Breast epithelium (tissue), 4 donors: Measurements from ENCODE around the gene HAGH. TPM values are rescaled to one million over a fixed set of nuclear protein-coding genes. Genes with fewer than 3 reads are reported as not detected.
"Not testable (repeated sequence)": the region's sequence is repeated elsewhere in the genome, so short reads cannot be mapped to it uniquely, and the experiment has no call there.

ENCODE experiments used
- DNase-seq, 2 donors: peaks; one replicate each; pipeline ENCODE4 v3.0.0-alpha.2; 2019; ENCODE audit warnings: low spot score in 2 of 2
- H3K27ac ChIP-seq, 2 donors: fragments of 200-600 bp; sonication (generic) in 1 of 2; one replicate each; pipeline ENCODE4 v1.5.1; 2016 to 2019; ENCODE audit warnings: mild to moderate bottlenecking in 1 of 2
- H3K27me3 ChIP-seq, 2 donors: fragments of 200-600 bp; sonication (generic) in 1 of 2; one replicate each; pipeline versions ENCODE4 v1.5.1 to v1.6.0; 2017 to 2019; ENCODE audit warnings: control low read depth in 1 of 2, mild to moderate bottlenecking in 1 of 2
- H3K36me3 ChIP-seq: fragments of 200-600 bp; one replicate; pipeline ENCODE4 v1.5.1; 2019
- H3K4me1 ChIP-seq, 2 donors: fragments of 200-600 bp; sonication (generic); one replicate each; pipeline ENCODE4 v1.5.1; 2016 to 2019; ENCODE audit warnings: control low read depth in 1 of 2
- H3K4me3 ChIP-seq, 3 donors: fragments of 200-600 bp; sonication (generic); 1 replicate in 2 of 3; 2 replicates in 1 of 3; pipeline ENCODE4 v1.5.1; 2016 to 2019; ENCODE audit warnings: mild to moderate bottlenecking in 3 of 3, moderate library complexity in 2 of 3
- H3K9me3 ChIP-seq, 2 donors: fragments of 200-600 bp; sonication (generic) in 1 of 2; one replicate each; pipeline ENCODE4 v1.5.1; 2016 to 2019; ENCODE audit warnings: control low read depth in 1 of 2
- POLR2A ChIP-seq: fragments of 450-650 bp; IDR thresholded peaks from one replicate; pipeline ENCODE4 v1.6.1; 2016; ENCODE audit warnings: antibody characterized with exemption, mild to moderate bottlenecking, moderate library complexity
- POLR2AphosphoS5 ChIP-seq, 3 donors: sonication (generic); formaldehyde crosslinking; IDR thresholded peaks; one replicate each; pipeline ENCODE4 v1.6.1; 2017; ENCODE audit warnings: antibody characterized with exemption in 3 of 3
- intact Hi-C: fragments of 100-400 bp; cut with DNase I; formaldehyde crosslinking; loops from one replicate; pipeline ENCODE4 v1.15.1; 2023; ENCODE audit warnings: low total_unique reads
- total RNA-seq, 3 donors: library from RNA; depleted of rRNA; stranded (reverse); fragments of >200 nt; gene quantifications; one replicate each; pipeline ENCODE4 v1.1.0, GENCODE V29; 2016
- TF ChIP-seq, protein P1 (sequence below), 3 donors: fragments of 450-650 bp; IDR thresholded peaks; one replicate each; pipeline ENCODE4 v1.5.1; 2016 to 2017; ENCODE audit warnings: antibody characterized with exemption in 3 of 3, mild to moderate bottlenecking in 3 of 3, moderate library complexity in 3 of 3

HAGH gene
- 100 to 1,000 TPM in 1 of 3 donors, 10 to 100 TPM in 2; 61.9 to 114 (median 74.7) TPM for total RNA-seq

- peak; percentile 89 to 95 for DNase-seq
- no peaks in the 10 kb centered on the region for H3K9me3 ChIP-seq
- TF ChIP-seq POLR2AphosphoS5 (IDR thresholded peaks at IDR 0.05) = peak; percentile 89 to 94 (median 92)
- no peak for TF ChIP-seq POLR2A
- TF ChIP-seq, protein P1, sequence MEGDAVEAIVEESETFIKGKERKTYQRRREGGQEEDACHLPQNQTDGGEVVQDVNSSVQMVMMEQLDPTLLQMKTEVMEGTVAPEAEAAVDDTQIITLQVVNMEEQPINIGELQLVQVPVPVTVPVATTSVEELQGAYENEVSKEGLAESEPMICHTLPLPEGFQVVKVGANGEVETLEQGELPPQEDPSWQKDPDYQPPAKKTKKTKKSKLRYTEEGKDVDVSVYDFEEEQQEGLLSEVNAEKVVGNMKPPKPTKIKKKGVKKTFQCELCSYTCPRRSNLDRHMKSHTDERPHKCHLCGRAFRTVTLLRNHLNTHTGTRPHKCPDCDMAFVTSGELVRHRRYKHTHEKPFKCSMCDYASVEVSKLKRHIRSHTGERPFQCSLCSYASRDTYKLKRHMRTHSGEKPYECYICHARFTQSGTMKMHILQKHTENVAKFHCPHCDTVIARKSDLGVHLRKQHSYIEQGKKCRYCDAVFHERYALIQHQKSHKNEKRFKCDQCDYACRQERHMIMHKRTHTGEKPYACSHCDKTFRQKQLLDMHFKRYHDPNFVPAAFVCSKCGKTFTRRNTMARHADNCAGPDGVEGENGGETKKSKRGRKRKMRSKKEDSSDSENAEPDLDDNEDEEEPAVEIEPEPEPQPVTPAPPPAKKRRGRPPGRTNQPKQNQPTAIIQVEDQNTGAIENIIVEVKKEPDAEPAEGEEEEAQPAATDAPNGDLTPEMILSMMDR (IDR thresholded peaks at IDR 0.05) = no peak
- no peaks in the 10 kb centered on the region for H3K36me3 ChIP-seq
- peak within 1 kb of the TSS; percentile 73 to 80 for H3K27ac ChIP-seq
- H3K4me1 ChIP-seq = peaks cover 0 to 18% of the 10 kb centered on the region in 2 donors
- H3K27me3 ChIP-seq = no peaks in the 10 kb centered on the region
- intact Hi-C loops = no loop called here
- peak within 1 kb of the TSS; percentile 76 to 96 (median 95) for H3K4me3 ChIP-seq
These were observed at the start of gene HAGH, which contains the start of gene FAHD1 for GRCh38 chr16:1826691-1827573. HAGH (minus strand) TSS chr16:1826825; CDS start chr16:1826787, 38 bp downstream. FAHD1 (plus strand) TSS chr16:1827206; CDS start chr16:1827239, 33 bp downstream.

- intact Hi-C loops, H3K36me3 ChIP-seq, H3K27me3 ChIP-seq, H3K9me3 ChIP-seq, H3K4me3 ChIP-seq, H3K27ac ChIP-seq, H3K4me1 ChIP-seq, DNase-seq: not testable (repeated sequence)
These were observed 49.4 kb upstream of the HAGH start for GRCh38 chr16:1876066-1876465.

DNA sequence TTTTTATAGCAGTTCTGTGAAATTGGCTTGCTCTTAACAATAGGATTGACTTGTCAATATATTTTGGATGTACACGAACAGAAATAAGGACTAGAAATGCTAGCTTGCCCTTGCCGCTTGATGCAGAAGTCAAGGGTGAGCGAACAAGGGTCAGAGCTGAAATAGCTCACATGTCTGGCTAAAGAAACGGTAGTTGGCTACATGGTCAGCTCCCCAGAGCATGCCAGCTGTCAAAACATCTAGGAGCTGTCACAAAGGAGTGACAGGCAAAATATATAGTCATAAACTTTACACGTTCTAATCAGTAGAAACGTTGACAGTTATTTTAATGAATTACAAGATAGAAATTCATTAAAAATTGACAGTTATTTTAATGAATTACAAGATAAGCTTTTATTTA is 48.2 kb upstream of the HAGH start:
- no peak overlapping the region for H3K4me3 ChIP-seq
- H3K9me3 ChIP-seq = no peaks in the 10 kb centered on the region
- no peaks in the 10 kb centered on the region for H3K4me1 ChIP-seq
- no peak for TF ChIP-seq POLR2AphosphoS5 (IDR thresholded peaks at IDR 0.05)
- no peak for TF ChIP-seq POLR2A
- TF ChIP-seq, protein P1 (IDR thresholded peaks at IDR 0.05) = no peak
- intact Hi-C loops = no loop called here
- no peaks in the 10 kb centered on the region for H3K36me3 ChIP-seq
- no peak overlapping the region for H3K27ac ChIP-seq
- no peak for DNase-seq
- peaks cover 0 to 3% of the 10 kb centered on the region in 2 donors for H3K27me3 ChIP-seq

DNA sequence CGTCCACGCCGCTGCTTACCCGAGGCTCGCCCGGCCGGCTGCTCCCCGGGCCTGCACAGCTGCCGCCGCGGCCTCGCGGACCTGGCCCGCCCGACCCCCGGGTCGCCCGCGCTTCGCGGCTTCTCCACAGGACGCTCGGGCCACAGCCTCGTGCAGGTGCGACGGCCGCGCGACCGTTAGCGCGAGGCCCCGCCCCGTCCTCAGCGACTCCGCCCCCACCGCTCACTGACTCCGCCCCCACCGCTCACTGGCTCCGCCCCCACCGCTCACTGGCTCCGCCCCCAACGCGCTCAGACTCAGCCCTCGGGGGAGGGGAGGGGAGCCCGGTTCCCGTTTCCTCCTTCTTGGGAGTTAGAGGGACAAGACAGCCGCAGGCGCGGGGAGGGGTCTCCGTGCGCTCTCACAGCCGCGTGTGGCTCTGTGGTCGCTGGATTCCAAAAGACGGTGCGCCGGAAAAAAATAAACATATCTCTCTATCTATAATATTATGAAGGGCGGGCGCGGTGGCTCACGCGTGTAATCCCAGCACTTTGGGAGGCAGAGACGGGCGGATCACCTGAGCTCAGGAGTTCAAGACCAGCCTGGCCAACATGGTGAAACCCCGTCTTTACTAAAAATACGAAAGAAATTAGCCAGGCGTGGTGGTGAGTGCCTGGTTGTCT is 45.5 kb upstream of the HAGH start, which contains the start of gene MEIOB:
MEIOB (minus strand) TSS at position 191 of the 662 bp plus-strand sequence. CDS start 3,989 bp downstream, outside the sequence.
- Histone ChIP-seq H3K9me3 (no peaks in the 10 kb centered on the region), H3K27me3 (peaks cover 0 to 3% of the 10 kb centered on the region in 2 donors), H3K4me1 (no peaks in the 10 kb centered on the region), H3K27ac (no peak within 1 kb of the TSS), H3K36me3 (no peaks in the 10 kb centered on the region), H3K4me3 (peak within 1 kb of the TSS in 2 of 3 donors; percentile 32 to 56)
- intact Hi-C loops = no loop called here
- TF ChIP-seq, protein P1 (IDR thresholded peaks at IDR 0.05) = no peak
- no peak for TF ChIP-seq POLR2AphosphoS5 (IDR thresholded peaks at IDR 0.05)
- no peak for TF ChIP-seq POLR2A
- DNase-seq = no peak

- H3K4me3 ChIP-seq = no peak overlapping the region
- TF ChIP-seq POLR2A (no peak), POLR2AphosphoS5 (IDR thresholded peaks at IDR 0.05) (no peak)
- TF ChIP-seq, protein P1 (IDR thresholded peaks at IDR 0.05) = no peak
- intact Hi-C loops = no loop called here
- H3K27ac ChIP-seq = no peak overlapping the region
- peaks cover 0 to 3% of the 10 kb centered on the region in 2 donors for H3K27me3 ChIP-seq
- no peak for DNase-seq
- no peaks in the 10 kb centered on the region for H3K9me3 ChIP-seq
- H3K36me3 ChIP-seq = no peaks in the 10 kb centered on the region
- H3K4me1 ChIP-seq = no peaks in the 10 kb centered on the region
These were observed 43.9 kb upstream of the HAGH start for GRCh38 chr16:1870365-1871082.
